Measurements from ENCODE around the gene SCN1B. TPM values are rescaled to one million over a fixed set of nuclear protein-coding genes. Genes with fewer than 3 reads are reported as not detected.

SCN1B gene
- total RNA-seq, 4 donors from 2014 or later = 0.26 to 5.9 (median 1.2) TPM; not detected in 1

DNA sequence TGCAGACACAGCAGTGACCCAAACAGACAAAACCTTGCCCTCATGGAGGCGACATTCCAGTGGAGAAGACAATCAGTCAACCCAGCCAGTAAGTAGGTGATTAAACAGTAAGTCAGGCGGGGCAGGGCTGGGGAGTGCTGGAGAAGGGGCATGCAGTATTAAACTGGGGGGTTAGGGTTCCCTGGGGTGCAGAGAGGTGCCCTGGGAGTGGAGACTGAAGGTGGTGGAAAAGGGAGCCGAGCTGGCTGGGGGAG is 54.2 kb downstream of the SCN1B start:
- no peaks in the 10 kb centered on the region for H3K9me3 ChIP-seq

GRCh38 chr19:35085947-35086346 is 55.7 kb downstream of the SCN1B start:
- peaks cover 0 to 28% (median 0%) of the 10 kb centered on the region in 4 donors for H3K27me3 ChIP-seq
- intact Hi-C loops (cut with DNase I) = no loop called here
- H3K4me1 ChIP-seq = peaks cover 8 to 10% (median 8%) of the 10 kb centered on the region in 3 donors
- no peaks in the 10 kb centered on the region for H3K36me3 ChIP-seq
- TF ChIP-seq, protein P1, sequence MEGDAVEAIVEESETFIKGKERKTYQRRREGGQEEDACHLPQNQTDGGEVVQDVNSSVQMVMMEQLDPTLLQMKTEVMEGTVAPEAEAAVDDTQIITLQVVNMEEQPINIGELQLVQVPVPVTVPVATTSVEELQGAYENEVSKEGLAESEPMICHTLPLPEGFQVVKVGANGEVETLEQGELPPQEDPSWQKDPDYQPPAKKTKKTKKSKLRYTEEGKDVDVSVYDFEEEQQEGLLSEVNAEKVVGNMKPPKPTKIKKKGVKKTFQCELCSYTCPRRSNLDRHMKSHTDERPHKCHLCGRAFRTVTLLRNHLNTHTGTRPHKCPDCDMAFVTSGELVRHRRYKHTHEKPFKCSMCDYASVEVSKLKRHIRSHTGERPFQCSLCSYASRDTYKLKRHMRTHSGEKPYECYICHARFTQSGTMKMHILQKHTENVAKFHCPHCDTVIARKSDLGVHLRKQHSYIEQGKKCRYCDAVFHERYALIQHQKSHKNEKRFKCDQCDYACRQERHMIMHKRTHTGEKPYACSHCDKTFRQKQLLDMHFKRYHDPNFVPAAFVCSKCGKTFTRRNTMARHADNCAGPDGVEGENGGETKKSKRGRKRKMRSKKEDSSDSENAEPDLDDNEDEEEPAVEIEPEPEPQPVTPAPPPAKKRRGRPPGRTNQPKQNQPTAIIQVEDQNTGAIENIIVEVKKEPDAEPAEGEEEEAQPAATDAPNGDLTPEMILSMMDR (IDR thresholded peaks at IDR 0.05) = no peak
- TF ChIP-seq POLR2A (IDR thresholded peaks at IDR 0.05) = no peak
- DNase-seq = no peak
- WGBS, 2 donors = 61 to 72% methylated on average over 6 of the region's 6 CpGs
- no peak overlapping the region for H3K27ac ChIP-seq
- no peak overlapping the region for H3K4me3 ChIP-seq
- no peaks in the 10 kb centered on the region for H3K9me3 ChIP-seq

More for the DNA sequence above, 54.2 kb downstream of the SCN1B start:
- Histone ChIP-seq H3K4me1 (no peaks in the 10 kb centered on the region), H3K27ac (no peak overlapping the region), H3K36me3 (no peaks in the 10 kb centered on the region), H3K4me3 (no peak overlapping the region), H3K27me3 (peaks cover 0 to 12% (median 0%) of the 10 kb centered on the region in 4 donors)
- no peak for DNase-seq
- 83 to 86% methylated on average over 1 to 3 of the region's 3 CpGs for WGBS, 2 donors
- TF ChIP-seq, protein P1 (IDR thresholded peaks at IDR 0.05) = no peak
- no peak for TF ChIP-seq POLR2A (IDR thresholded peaks at IDR 0.05)
- intact Hi-C loops (cut with DNase I) = no loop called here

DNA sequence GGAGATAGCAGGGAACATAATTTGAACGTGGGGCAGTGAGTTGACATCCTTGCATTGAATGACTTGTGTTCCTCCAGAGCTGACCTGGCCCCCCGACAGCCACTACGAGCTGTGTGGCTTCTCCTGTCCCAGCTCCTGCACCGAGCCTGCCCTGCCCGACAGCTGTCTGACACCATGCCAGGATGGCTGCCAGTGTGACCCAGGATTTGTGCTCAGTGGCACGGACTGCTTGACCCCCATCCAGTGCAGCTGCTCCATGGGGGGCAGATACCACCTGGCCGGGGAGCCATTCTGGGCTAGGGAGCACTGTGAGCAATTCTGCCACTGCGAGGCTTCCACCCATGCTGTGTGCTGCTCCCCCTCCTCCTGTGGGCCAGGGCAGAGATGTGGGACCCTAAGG is 56.2 kb downstream of the SCN1B start:
- peaks cover 0 to 33% (median 0%) of the 10 kb centered on the region in 4 donors for H3K27me3 ChIP-seq
- H3K4me1 ChIP-seq = peaks cover 9 to 15% (median 11%) of the 10 kb centered on the region in 3 donors
- no peaks in the 10 kb centered on the region for H3K9me3 ChIP-seq
- no peak for DNase-seq
- no peak overlapping the region for H3K27ac ChIP-seq
- no peak overlapping the region for H3K4me3 ChIP-seq
- intact Hi-C loops (cut with DNase I) = no loop called here
- no peak for TF ChIP-seq POLR2A (IDR thresholded peaks at IDR 0.05)
- TF ChIP-seq, protein P1 (IDR thresholded peaks at IDR 0.05) = no peak
- H3K36me3 ChIP-seq = no peaks in the 10 kb centered on the region
- WGBS, 2 donors = 70 to 75% methylated on average over 2 to 7 of the region's 8 CpGs

DNA sequence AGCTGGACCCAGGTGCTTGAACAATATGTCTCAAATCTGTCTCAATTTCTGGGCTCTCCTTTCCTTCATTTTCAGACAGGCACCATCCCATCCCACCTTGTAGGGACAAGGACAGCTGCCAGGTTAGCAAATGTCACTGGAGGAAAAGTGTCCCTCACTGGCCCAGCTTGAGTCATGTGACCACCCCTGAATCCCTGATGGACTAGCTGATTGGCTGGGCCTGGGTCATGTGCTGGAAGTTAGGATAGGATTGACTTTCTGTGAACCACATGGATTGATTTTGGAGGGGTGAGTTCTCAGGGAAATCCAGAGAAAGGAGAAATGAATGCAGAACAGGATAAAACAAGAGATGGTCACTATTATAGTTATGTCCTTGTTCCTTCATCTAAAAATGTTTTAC is 57.1 kb downstream of the SCN1B start:
- H3K27me3 ChIP-seq = peaks cover 0 to 33% (median 0%) of the 10 kb centered on the region in 4 donors
- intact Hi-C loops (cut with DNase I) = no loop called here
- H3K36me3 ChIP-seq = no peaks in the 10 kb centered on the region
- H3K27ac ChIP-seq = no peak overlapping the region
- no peak overlapping the region for H3K4me3 ChIP-seq
- H3K4me1 ChIP-seq = peaks cover 9 to 25% (median 15%) of the 10 kb centered on the region in 3 donors
- H3K9me3 ChIP-seq = no peaks in the 10 kb centered on the region
- DNase-seq = no peak
- TF ChIP-seq, protein P1 (IDR thresholded peaks at IDR 0.05) = no peak
- no peak for TF ChIP-seq POLR2A (IDR thresholded peaks at IDR 0.05)

GRCh38 chr19:35088131-35088913 is 58.1 kb downstream of the SCN1B start:
- WGBS, 2 donors = 56 to 59% methylated on average over 3 to 5 of the region's 8 CpGs
- no peak for TF ChIP-seq POLR2A (IDR thresholded peaks at IDR 0.05)
- TF ChIP-seq, protein P1 (IDR thresholded peaks at IDR 0.05) = no peak

More at GRCh38 chr19:35088131-35088913, 58.1 kb downstream of the SCN1B start:
- no peaks in the 10 kb centered on the region for H3K9me3 ChIP-seq
- peaks cover 9 to 34% (median 20%) of the 10 kb centered on the region in 3 donors for H3K4me1 ChIP-seq
- no peak overlapping the region for H3K4me3 ChIP-seq
- peaks cover 0 to 33% (median 0%) of the 10 kb centered on the region in 4 donors for H3K27me3 ChIP-seq
- no peak overlapping the region for H3K27ac ChIP-seq
- no peaks in the 10 kb centered on the region for H3K36me3 ChIP-seq
- DNase-seq = no peak
- intact Hi-C loops (cut with DNase I) = no loop called here
